ENCODE results near the gene FANCC.
"Not testable (repeated sequence)": the region's sequence is repeated elsewhere in the genome, so short reads cannot be mapped to it uniquely, and the experiment has no call there.

FANCC gene

DNA sequence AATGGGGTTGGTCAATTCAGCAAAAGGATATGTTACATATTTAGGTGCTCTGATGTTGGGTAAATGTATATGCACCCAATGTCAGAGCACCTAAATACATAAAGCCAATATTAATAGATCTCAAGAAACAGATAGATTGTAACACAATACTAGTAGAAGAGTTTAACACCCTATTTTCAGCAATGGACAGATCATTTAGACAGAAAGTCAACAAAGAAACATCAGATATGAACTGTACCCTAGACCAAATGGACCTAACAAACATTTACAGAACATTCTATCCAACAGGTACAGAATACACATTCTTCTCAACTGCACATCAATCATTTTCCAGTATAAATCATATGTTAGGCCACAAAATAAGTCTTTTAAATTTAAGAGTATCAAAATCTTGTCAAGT lies 35.2 kb downstream of the FANCC start:
- no peak for DNase-seq (ENCODE audit: low read depth)

GRCh38 chr9:95280745-95281144 lies 36.8 kb downstream of the FANCC start:
- no peak for DNase-seq (ENCODE audit: low read depth)

DNA sequence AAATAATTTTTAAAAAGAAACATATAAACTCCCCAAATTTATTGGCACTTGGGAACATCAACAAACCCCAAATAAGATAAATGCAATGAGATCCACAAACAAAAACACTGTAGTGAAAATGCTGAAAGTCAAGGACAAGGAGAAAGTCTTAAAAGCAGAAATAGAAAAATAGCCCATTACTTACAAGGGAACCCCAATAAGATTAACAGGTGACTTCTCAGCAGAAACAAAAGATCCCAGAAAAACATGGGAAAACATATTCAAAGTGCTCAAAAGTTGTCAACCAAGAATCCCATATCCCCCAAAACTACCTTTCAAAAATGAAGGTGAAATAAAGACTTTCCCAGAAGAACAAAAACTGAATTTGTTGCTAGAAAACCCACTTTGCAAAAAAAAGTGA lies 40.0 kb downstream of the FANCC start:
- DNase-seq (ENCODE audit: low read depth) = no peak

DNA sequence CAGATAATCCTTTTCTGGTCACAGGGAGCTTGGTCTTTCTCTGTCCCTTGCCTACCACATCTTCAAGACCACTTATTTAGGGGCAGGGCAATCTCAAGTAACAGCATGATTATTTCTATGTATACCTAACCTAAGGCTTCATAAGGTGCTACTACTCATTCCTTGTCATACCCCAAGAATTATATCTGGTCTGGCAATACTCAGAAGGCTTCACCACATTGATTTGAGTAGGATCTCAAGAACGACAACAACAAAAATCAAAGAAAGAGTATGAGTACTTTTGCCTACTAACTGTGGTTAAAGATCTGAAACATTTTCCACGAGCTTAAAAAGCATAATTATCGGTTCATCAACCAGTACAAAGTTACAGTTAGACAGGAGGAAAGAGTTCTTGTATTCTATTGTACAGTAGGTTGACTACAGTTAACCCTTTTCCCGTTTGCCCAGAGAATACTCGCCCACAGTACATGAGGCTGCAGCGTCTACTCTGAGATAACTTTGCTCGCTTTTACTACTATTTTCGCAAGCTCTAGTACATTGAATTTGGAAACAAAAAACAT lies 41.0 kb downstream of the FANCC start:
- no peak for DNase-seq (ENCODE audit: low read depth)

DNA sequence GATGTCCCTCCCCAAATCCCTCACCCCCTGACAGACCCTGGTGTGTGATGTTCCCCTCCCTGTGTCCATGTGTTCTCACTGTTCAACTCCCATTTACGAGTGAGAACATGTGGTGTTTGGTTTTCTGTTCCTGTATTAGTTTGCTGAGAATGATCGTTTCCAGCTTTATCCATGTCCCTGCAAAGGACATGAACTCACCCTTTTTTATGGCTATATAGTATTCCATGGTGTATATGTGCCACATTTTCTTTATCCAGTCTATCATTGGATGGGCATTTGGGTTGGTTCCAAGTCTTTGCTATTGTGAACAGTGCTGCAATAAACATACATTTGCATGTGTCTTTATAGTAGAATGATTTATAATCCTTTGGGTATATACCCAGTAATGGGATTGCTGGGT lies 43.3 kb downstream of the FANCC start:
- not testable (repeated sequence) for DNase-seq (ENCODE audit: low read depth)

GRCh38 chr9:95273369-95274022 lies 44.0 kb downstream of the FANCC start:
- DNase-seq (ENCODE audit: low read depth) = no peak

- DNase-seq (ENCODE audit: low read depth) = no peak
Measured at GRCh38 chr9:95272830-95273229, 44.7 kb downstream of the FANCC start.

DNA sequence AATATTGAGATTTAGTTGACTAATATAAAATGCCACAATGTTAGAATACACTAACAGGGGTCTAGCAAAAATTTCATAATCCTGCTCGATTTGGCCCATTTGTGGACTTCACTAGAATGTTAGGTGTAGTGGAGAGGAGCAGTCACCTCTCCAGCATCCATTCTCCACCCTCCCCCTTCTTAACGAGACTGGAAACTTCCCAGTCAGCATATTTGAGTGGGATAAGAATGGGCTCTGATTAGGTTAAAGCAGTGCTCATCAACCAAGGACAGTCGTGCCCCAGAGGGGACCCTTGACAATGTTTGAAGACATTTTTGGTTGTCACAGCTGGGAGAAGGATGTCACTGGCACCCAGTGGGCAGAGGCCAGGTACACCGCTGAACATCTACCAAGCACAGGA lies 46.7 kb downstream of the FANCC start:
- DNase-seq (ENCODE audit: low read depth) = no peak

GRCh38 chr9:95269803-95270773 lies 47.4 kb downstream of the FANCC start:
- not testable (repeated sequence) for DNase-seq (ENCODE audit: low read depth)

DNA sequence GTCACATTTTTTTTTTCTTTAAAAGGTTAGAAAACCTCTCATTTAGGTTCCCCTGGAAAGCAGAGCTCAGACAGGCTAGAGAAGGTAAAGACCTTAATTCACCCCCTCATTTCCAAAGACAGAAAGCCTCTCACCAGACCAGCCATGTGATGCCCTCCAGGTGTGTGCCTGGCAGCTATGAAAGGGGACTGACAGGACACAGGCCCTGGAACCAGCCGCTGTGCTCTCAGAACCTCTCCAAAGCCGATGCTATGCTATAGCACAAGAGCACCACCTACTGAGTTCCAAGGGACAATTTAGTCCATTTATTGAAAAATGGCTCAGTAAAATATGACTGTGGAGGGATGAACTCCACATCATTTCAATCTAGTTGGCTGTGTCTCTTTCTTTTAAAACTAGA lies 48.8 kb downstream of the FANCC start:
- DNase-seq (ENCODE audit: low read depth) = no peak

DNA sequence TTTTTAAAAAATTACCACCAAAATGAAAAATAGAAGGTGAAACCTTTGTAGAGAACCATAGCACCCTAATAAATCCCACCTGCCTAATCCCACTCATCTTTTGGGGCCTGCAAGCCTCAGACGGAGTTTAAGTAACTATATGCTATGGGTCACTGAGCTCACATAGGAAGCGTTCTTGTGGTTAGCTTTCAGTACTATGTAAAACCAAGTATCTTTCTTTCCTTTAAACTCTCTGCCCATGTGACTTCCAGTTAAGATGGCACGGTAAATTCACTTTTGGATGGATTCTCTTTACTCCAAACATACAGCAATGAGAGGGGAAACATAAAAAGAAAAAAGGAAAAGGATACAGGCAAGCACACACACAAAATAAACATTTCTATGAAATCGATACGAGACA lies 50.9 kb downstream of the FANCC start:
- no peak for DNase-seq (ENCODE audit: low read depth)

GRCh38 chr9:95265960-95266359 lies 51.5 kb downstream of the FANCC start:
- no peak for DNase-seq (ENCODE audit: low read depth)

DNA sequence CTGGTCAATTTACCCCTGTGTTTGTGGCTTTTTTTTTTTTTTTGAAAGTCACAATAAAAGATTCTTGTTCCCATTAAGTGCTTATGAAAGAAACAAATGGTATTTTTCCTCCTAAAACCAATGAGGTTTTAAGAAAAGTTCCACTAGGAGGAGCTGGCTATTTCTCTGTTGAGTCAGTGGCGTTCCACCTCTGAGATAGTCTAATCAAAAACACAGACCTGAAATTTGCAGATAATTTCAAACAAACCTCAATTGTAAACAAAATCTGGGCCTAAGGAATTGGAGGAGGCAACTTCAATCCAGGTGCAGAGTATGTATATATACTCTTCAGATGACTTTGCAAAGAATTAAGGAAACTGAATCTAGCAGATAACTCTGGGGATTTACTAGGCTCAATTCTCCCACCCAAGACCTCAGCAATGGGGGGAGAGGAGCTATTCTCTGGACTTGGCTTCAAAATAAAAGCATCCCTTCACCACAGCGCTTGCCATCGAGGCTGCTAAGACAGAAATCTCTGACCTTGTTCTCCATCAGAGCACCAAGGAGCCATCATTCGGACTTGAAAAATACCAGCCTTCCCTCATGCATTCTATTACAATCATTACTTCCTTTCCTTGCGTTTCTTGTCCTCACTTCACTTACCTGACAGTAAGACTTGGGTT lies 52.4 kb downstream of the FANCC start:
- DNase-seq (ENCODE audit: low read depth) = no peak

- DNase-seq (ENCODE audit: low read depth) = no peak
Measured at GRCh38 chr9:95261890-95262289, 55.6 kb downstream of the FANCC start.

DNA sequence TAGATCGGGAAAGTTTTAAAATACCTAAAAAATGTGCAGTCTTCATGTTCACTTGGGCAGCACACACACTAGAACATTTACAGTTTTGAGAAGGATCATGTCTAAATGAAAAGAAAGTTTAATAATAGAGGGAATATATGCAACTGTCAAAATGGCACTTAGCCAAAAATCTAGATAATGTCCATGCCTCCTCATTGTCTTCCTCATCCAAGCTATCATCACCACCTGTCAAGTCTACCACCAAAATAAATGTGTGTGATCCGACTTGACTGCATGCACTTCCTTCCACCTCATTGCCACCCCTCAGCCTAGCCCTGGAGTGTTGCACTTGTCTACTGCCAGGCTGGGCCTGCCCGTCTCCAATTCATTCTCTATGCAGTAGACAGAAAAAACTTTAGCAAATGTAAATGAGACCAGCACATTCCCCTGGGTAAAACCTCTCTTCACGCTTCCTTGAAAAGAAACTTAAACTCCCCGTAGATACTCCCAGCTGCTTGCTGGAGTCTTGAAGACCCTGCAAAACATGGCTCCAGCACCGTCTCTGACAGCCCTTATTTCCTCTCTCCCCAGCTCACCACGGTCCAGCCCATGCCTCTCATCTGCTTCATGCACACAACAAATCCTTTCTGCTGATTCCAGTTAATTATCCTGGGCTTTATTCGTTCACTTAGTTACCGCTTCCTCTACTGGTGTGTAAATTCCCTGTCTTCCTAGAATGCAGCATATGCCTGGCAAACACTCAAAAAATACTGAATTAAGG lies 66.9 kb downstream of the FANCC start:
- no peak for DNase-seq (ENCODE audit: low read depth)

GRCh38 chr9:95249986-95250385 lies 67.5 kb downstream of the FANCC start:
- no peak for DNase-seq (ENCODE audit: low read depth)

DNA sequence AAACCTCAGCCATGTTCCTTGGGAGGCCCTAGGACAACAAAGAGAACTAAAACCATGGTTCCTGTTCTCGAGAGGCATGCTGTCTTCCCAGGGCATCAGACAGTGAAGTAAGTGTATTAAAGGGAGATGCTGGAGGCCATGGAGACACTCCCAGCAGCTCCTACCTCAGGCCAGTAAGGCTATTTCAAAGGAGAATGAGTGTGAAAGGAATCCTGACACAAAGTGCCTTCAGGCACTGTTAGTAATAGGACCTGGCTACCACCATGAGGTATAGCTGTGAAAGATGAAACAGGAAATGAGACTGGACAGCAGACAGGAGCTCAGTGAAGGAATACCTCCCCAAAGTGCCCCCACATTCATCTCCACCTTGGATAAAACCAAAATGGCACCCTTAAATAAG lies 71.0 kb downstream of the FANCC start:
- DNase-seq (ENCODE audit: low read depth) = no peak

- DNase-seq (ENCODE audit: low read depth) = no peak
Measured at GRCh38 chr9:95242613-95243012, 74.9 kb downstream of the FANCC start.

DNA sequence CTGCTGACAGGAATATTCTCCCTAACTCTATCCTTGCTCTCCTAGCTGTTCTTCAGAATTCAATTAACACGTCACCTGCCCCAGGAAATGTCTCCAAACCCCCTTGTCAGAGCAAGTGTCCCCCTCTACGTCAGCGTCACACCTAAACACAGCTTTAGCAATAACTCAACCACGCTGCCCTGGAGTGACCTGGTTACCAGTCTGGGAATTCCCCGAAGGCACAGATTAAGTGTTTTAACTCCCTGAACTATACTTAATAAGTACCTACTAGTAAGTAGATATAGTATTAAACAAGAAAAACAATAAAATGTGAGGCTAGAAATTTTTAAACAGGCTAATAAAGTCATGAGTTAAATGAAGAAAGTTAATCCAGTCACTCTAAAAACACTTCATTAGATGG lies 78.4 kb downstream of the FANCC start:
- DNase-seq (ENCODE audit: low read depth) = no peak

GRCh38 chr9:95237336-95237735 lies 80.2 kb downstream of the FANCC start:
- DNase-seq (ENCODE audit: low read depth) = no peak

- DNase-seq (ENCODE audit: low read depth) = no peak
Measured at GRCh38 chr9:95230046-95230445, 87.5 kb downstream of the FANCC start.

All from stimulated activated CD8-positive, alpha-beta memory T cell treated with anti-CD3 and anti-CD28 coated beads, Interleukin-4, amount 100 ng/mL, for 24 hours (primary cell).